NT2/D1 (cell line): ENCODE results near the gene FAM228A.
"Not testable (repeated sequence)": the region's sequence is repeated elsewhere in the genome, so short reads cannot be mapped to it uniquely, and the experiment has no call there.

Experiments
- DNase-seq: peaks from one replicate; pipeline ENCODE4 v3.0.0-alpha.2; 2011; ENCODE audit warnings: low read depth, low spot score
- H3K27me3 ChIP-seq: 2 replicates; pipeline ENCODE4 v1.6.0; 2011; ENCODE audit warnings: mild to moderate bottlenecking; ENCODE audit not compliant: insufficient read length, insufficient read depth
- H3K36me3 ChIP-seq: 2 replicates; pipeline ENCODE4 v1.6.1; 2011; ENCODE audit warnings: mild to moderate bottlenecking, low read length, mixed read lengths; ENCODE audit not compliant: insufficient read depth, insufficient read length
- H3K4me1 ChIP-seq: 2 replicates; pipeline ENCODE4 v1.5.1; 2011; ENCODE audit not compliant: insufficient read depth, insufficient read length
- H3K4me3 ChIP-seq: 2 replicates; pipeline ENCODE4 v1.5.1; 2011; ENCODE audit warnings: low read depth; ENCODE audit not compliant: insufficient read length
- H3K9ac ChIP-seq: 2 replicates; pipeline ENCODE4 v1.6.0; 2011; ENCODE audit warnings: low read depth; ENCODE audit not compliant: insufficient read length
- H3K9me3 ChIP-seq: 2 replicates; pipeline ENCODE4 v1.5.1; 2011; ENCODE audit warnings: mild to moderate bottlenecking, low read length; ENCODE audit not compliant: insufficient read depth
- SUZ12 ChIP-seq: IDR thresholded peaks from 2 replicates; pipeline ENCODE4 v1.6.1; 2011; ENCODE audit not compliant: insufficient read length, insufficient read depth; ENCODE audit errors: extremely low read depth
- YY1 ChIP-seq: IDR thresholded peaks from 2 replicates; pipeline ENCODE4 v1.6.1; 2011; ENCODE audit not compliant: insufficient read length, insufficient read depth
- ZNF274 ChIP-seq: IDR thresholded peaks from 2 replicates; pipeline ENCODE4 v1.6.1; 2011; ENCODE audit warnings: mild to moderate bottlenecking, low read depth, low read length

FAM228A gene

GRCh38 chr2:24174851-24175277 lies at the start of gene FAM228A:
Gene FAM228A (plus strand): TSS chr2:24175053. CDS start chr2:24175481, 428 bp downstream.
- Histone ChIP-seq H3K36me3 (no peaks in the 10 kb centered on the region), H3K9me3 (no peaks in the 10 kb centered on the region), H3K9ac (no peak within 1 kb of the TSS), H3K4me3 (no peak within 1 kb of the TSS), H3K27me3 (no peaks in the 10 kb centered on the region), H3K4me1 (no peaks in the 10 kb centered on the region)
- no peak for DNase-seq
- TF ChIP-seq ZNF274 (no peak), YY1 (no peak), SUZ12 (no peak)

GRCh38 chr2:24125956-24126355 lies 48.9 kb upstream of the FAM228A start:
- no peaks in the 10 kb centered on the region for H3K4me1 ChIP-seq
- H3K9ac ChIP-seq = no peak overlapping the region
- no peaks in the 10 kb centered on the region for H3K9me3 ChIP-seq
- no peak for DNase-seq
- no peak for TF ChIP-seq ZNF274
- TF ChIP-seq YY1 = no peak
- TF ChIP-seq SUZ12 = no peak
- H3K36me3 ChIP-seq = peaks cover 5% of the 10 kb centered on the region
- no peak overlapping the region for H3K4me3 ChIP-seq
- H3K27me3 ChIP-seq = no peaks in the 10 kb centered on the region

- DNase-seq = no peak
- Histone ChIP-seq H3K4me1 (no peaks in the 10 kb centered on the region), H3K9ac (no peak overlapping the region), H3K36me3 (no peaks in the 10 kb centered on the region), H3K4me3 (no peak overlapping the region), H3K9me3 (0 out of 2 replicates have a peak, but pooled peaks cover 4% of the 10 kb centered on the region), H3K27me3 (no peaks in the 10 kb centered on the region)
- TF ChIP-seq SUZ12 (no peak), ZNF274 (no peak), YY1 (no peak)
Observed at GRCh38 chr2:24132543-24132942, 42.3 kb upstream of the FAM228A start.

- not testable (repeated sequence) for H3K9me3 ChIP-seq, H3K4me1 ChIP-seq, H3K27me3 ChIP-seq, H3K9ac ChIP-seq, DNase-seq, H3K4me3 ChIP-seq, H3K36me3 ChIP-seq
Observed at GRCh38 chr2:24140305-24140704, 34.5 kb upstream of the FAM228A start.

GRCh38 chr2:24147364-24147763 lies 27.5 kb upstream of the FAM228A start:
- no peak for DNase-seq
- Histone ChIP-seq H3K9me3 (peaks cover 15% of the 10 kb centered on the region), H3K36me3 (no peaks in the 10 kb centered on the region), H3K4me3 (no peak overlapping the region), H3K27me3 (no peaks in the 10 kb centered on the region), H3K4me1 (no peaks in the 10 kb centered on the region), H3K9ac (no peak overlapping the region)
- TF ChIP-seq YY1 (no peak), SUZ12 (no peak), ZNF274 (no peak)

- TF ChIP-seq SUZ12 (no peak), YY1 (no peak), ZNF274 (no peak)
- no peaks in the 10 kb centered on the region for H3K4me1 ChIP-seq
- DNase-seq = no peak
- no peaks in the 10 kb centered on the region for H3K36me3 ChIP-seq
- H3K9ac ChIP-seq = no peak overlapping the region
- H3K27me3 ChIP-seq = no peaks in the 10 kb centered on the region
- H3K4me3 ChIP-seq = no peak overlapping the region
- H3K9me3 ChIP-seq = peaks cover 7% of the 10 kb centered on the region
Observed at GRCh38 chr2:24152413-24153197, 22.2 kb upstream of the FAM228A start.

GRCh38 chr2:24153478-24153877 lies 21.4 kb upstream of the FAM228A start:
- no peaks in the 10 kb centered on the region for H3K9me3 ChIP-seq
- no peak for DNase-seq
- H3K4me3 ChIP-seq = no peak overlapping the region
- H3K27me3 ChIP-seq = no peaks in the 10 kb centered on the region
- no peak overlapping the region for H3K9ac ChIP-seq
- no peak for TF ChIP-seq YY1
- TF ChIP-seq SUZ12 = no peak
- no peak for TF ChIP-seq ZNF274
- no peaks in the 10 kb centered on the region for H3K4me1 ChIP-seq
- H3K36me3 ChIP-seq = no peaks in the 10 kb centered on the region
